GM10248 (cell line): ENCODE results near the gene SDC3.

ENCODE experiments used
- CTCF ChIA-PET: fragments of 300-600 bp; sonication (Branson Sonifier 250); formaldehyde crosslinking; extraction: SDS; loops from one replicate; lab custom pipeline; 2021; ENCODE audit warnings: antibody characterized with exemption; lab: Yijun Ruan, JAX
- POLR2A ChIA-PET: fragments of 350-650 bp; sonication (Branson Sonifier 250); formaldehyde crosslinking; extraction: SDS; loops from one replicate; lab custom pipeline; 2020; ENCODE audit warnings: antibody characterized with exemption; lab: Yijun Ruan, JAX
- DNase-seq: peaks from one replicate; pipeline ENCODE4 v3.0.0; 2012; ENCODE audit errors: extremely low spot score
- CTCF ChIP-seq: IDR thresholded peaks from 2 replicates; pipeline ENCODE4 v1.5.1; 2012; ENCODE audit warnings: mild to moderate bottlenecking, low read depth; ENCODE audit errors: extremely low read depth, missing control alignments, control extremely low read depth

The SDC3 gene

GRCh38 chr1:30908696-30909364 lies at the start of gene SDC3:
TSS of gene SDC3 (minus strand) at chr1:30908758. CDS start at chr1:30908586, 172 bp downstream.
- peak; percentile 56 for DNase-seq
- CTCF ChIA-PET = interaction anchor here (1.3 to 8.7 kb wide), 5 partner anchors 11 to 189 kb away, joined by 4 to 246 read pairs (median 61); no protein-coding TSS in a partner anchor
- no peak for TF ChIP-seq CTCF
- POLR2A ChIA-PET = no interaction called here

GRCh38 chr1:30957560-30958222 lies 49.1 kb upstream of the SDC3 start:
- peak; percentile 38 for DNase-seq
- POLR2A ChIA-PET = no interaction called here
- TF ChIP-seq CTCF = no peak
- CTCF ChIA-PET = interaction anchor here (0.7 to 1.5 kb wide), 4 partner anchors 21 to 175 kb away, joined by 3 to 4 read pairs (median 3); no protein-coding TSS in a partner anchor

GRCh38 chr1:30955448-30956015 lies 47.0 kb upstream of the SDC3 start:
- no peak for TF ChIP-seq CTCF
- DNase-seq = no peak
- ChIA-PET CTCF (interaction anchor here (1.7 kb wide), 1 partner anchor 21 kb away, joined by 4 read pairs; no protein-coding TSS in a partner anchor), POLR2A (no interaction called here)

- ChIA-PET POLR2A (no interaction called here), CTCF (no interaction called here)
- DNase-seq = no peak
- TF ChIP-seq CTCF = no peak
These were observed 45.1 kb upstream of the SDC3 start for GRCh38 chr1:30953685-30954084.

- CTCF ChIA-PET = interaction anchor here (1.2 kb wide), 1 partner anchor 75 kb away, joined by 3 read pairs; no protein-coding TSS in a partner anchor
These were observed 43.5 kb upstream of the SDC3 start for GRCh38 chr1:30952098-30952497.

More at GRCh38 chr1:30952098-30952497, 43.5 kb upstream of the SDC3 start:
- DNase-seq = no peak
- POLR2A ChIA-PET = no interaction called here
- TF ChIP-seq CTCF = no peak
